ENCODE measurements around the gene CALML5.

CALML5 gene

GRCh38 chr10:5499493-5500140 lies at the start of gene CALML5:
CALML5 (minus strand) TSS chr10:5499570; CDS start chr10:5499438, 132 bp downstream.
- DNase-seq = peak; percentile 43

GRCh38 chr10:5547931-5548660 lies 48.7 kb upstream of the CALML5 start:
- DNase-seq = peak; percentile 47

GRCh38 chr10:5547681-5547930 lies 48.2 kb upstream of the CALML5 start:
- DNase-seq = no peak

GRCh38 chr10:5546891-5547680 lies 47.7 kb upstream of the CALML5 start:
- DNase-seq = peak; percentile 31

GRCh38 chr10:5545778-5546710 lies 46.7 kb upstream of the CALML5 start:
- DNase-seq = peak; percentile 50

GRCh38 chr10:5545426-5545777 lies 46.0 kb upstream of the CALML5 start:
- DNase-seq = no peak

- no peak for DNase-seq
These were observed 45.6 kb upstream of the CALML5 start for GRCh38 chr10:5545011-5545410.

GRCh38 chr10:5544216-5544805 lies 44.9 kb upstream of the CALML5 start:
- DNase-seq = no peak

GRCh38 chr10:5543623-5544022 lies 44.3 kb upstream of the CALML5 start:
- no peak for DNase-seq

GRCh38 chr10:5542100-5542499 lies 42.7 kb upstream of the CALML5 start:
- DNase-seq = no peak

GRCh38 chr10:5540891-5541290 lies 41.5 kb upstream of the CALML5 start:
- DNase-seq = peak; percentile 36

GRCh38 chr10:5540080-5540479 lies 40.7 kb upstream of the CALML5 start:
- DNase-seq = peak; percentile 28

GRCh38 chr10:5538892-5539651 lies 39.7 kb upstream of the CALML5 start:
- DNase-seq = peak; percentile 38

- peak; percentile 4 for DNase-seq
These were observed 39.1 kb upstream of the CALML5 start for GRCh38 chr10:5538446-5538845.

GRCh38 chr10:5537684-5538083 lies 38.3 kb upstream of the CALML5 start:
- peak; percentile 25 for DNase-seq

- DNase-seq = peak; percentile 14
These were observed 37.2 kb upstream of the CALML5 start for GRCh38 chr10:5536486-5537081.

- no peak for DNase-seq
These were observed 35.8 kb upstream of the CALML5 start for GRCh38 chr10:5534880-5535856.

GRCh38 chr10:5534051-5534821 lies 34.9 kb upstream of the CALML5 start:
- peak; percentile 28 for DNase-seq

- peak; percentile 46 for DNase-seq
These were observed 33.8 kb upstream of the CALML5 start for GRCh38 chr10:5533098-5533731.
